Measurements from ENCODE around the gene INTS3. TPM values are rescaled to one million over a fixed set of nuclear protein-coding genes. Genes with fewer than 3 reads are reported as not detected.
"Not testable (repeated sequence)": the region's sequence is repeated elsewhere in the genome, so short reads cannot be mapped to it uniquely, and the experiment has no call there.

The INTS3 gene
- total and polyA plus RNA-seq, 2 donors (not counting 1 experiment from before 2014, with no cell fraction given): 31.4 to 37.3 TPM

DNA sequence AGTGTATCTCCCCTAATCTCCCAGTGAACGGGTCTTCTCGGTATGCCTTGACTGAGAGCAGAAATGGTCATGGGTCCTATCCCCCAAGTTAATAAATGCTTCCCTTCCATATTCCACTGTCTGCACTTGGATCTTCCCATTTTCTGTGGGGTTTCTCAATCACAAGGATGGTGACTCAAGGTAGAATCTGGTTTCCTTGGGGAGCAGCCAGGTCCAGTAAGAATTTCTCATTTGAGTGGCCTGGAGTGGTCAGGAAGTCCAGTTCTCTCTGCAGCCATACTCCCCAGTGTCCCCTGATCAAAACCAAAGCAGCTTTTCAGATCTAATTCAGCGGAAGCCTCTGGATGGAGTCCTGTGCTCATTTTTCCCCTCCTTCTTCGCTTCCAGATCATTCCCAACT lies 32.6 kb downstream of the INTS3 start:
- no peaks in the 10 kb centered on the region for H3K4me1 ChIP-seq (ENCODE audit: control insufficient read depth, extremely low read depth, insufficient read depth, low read length)
- no peaks in the 10 kb centered on the region for H3K79me2 ChIP-seq (ENCODE audit: control insufficient read depth, insufficient read depth, low read length)
- no peaks in the 10 kb centered on the region for H3K9me3 ChIP-seq (ENCODE audit: control insufficient read depth, insufficient read depth, low read depth, low read length)
- DNase-seq (ENCODE audit: low read depth in 2 of 2): peak in 1 of 2 donors; percentile 27
- H3K36me3 ChIP-seq (ENCODE audit: control insufficient read depth, insufficient read depth, low read length): peaks cover 15% of the 10 kb centered on the region
- no peak overlapping the region for H3K9ac ChIP-seq (ENCODE audit: insufficient read depth, low read length)
- H3K27ac ChIP-seq (ENCODE audit: insufficient read depth, low read length): no peak overlapping the region
- no peak overlapping the region for H2AFZ ChIP-seq (ENCODE audit: low read length)
- no peak for TF ChIP-seq CTCF (conservative IDR thresholded peaks at IDR 0.05 in 1 of 2, IDR thresholded peaks at IDR 0.05 in 1 of 2; ENCODE audit: low read depth in 1 of 2, low read length in 2 of 2)
- no peak for TF ChIP-seq EZH2 (IDR thresholded peaks at IDR 0.05; ENCODE audit: low read length, missing control alignments)
- H4K20me1 ChIP-seq (ENCODE audit: control insufficient read depth, extremely low read depth, insufficient read depth, low read length): no peaks in the 10 kb centered on the region
- H3K4me3 ChIP-seq (replicated peaks in 1 of 4; ENCODE audit: control extremely low read depth in 1 of 4, insufficient read depth in 1 of 4, low read depth in 3 of 4, low read length in 4 of 4): no peak overlapping the region
- no peaks in the 10 kb centered on the region for H3K27me3 ChIP-seq (ENCODE audit: control insufficient read depth, insufficient read depth, low read length)
- H3K4me2 ChIP-seq (ENCODE audit: extremely low read depth, insufficient read depth, low read length): no peak overlapping the region

DNA sequence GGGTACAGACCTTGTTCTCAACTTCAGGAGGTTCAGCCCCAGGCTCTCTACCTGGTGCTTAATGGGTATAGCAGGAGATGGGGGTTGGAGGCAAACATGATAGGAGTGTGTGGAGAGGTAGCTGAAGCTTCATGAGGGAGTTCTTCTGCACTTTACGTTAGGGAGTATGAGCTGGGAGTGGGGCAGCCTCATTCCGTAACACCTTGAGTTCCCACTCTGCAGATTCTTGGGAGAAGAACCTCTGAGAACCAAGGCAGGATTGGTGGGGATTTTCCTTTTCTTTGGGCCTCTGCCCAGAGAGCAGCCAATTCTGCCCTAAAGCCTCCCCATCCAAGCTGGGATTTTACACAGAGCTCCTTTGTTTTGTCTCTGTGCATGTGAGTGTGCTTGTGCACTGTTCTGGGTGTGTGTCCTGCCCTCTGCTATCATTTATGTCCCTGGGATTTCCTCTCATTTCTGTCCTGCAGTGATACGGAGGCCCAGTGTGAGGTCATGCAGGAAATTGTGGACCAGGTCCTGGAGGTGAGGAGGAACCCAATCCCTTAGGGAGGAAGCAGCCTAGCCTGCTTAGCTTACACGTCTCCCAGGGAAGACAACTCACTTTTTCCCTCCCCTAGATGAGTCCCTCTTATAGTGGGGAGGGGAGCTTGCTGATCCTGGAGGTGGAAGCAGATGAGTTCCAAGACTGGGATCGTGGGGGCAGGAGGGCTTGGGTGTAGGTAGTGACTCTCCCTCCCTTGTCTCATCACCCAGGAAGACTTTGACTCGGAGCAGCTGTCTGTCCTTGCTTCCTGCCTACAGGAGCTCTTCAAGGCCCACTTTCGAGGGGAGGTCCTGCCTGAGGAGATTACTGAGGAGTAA lies 35.7 kb downstream of the INTS3 start:
- Histone ChIP-seq H4K20me1 (ENCODE audit: control insufficient read depth, extremely low read depth, insufficient read depth, low read length) (no peaks in the 10 kb centered on the region), H3K27ac (ENCODE audit: insufficient read depth, low read length) (no peak overlapping the region), H3K79me2 (ENCODE audit: control insufficient read depth, insufficient read depth, low read length) (no peaks in the 10 kb centered on the region), H3K4me2 (ENCODE audit: extremely low read depth, insufficient read depth, low read length) (no peak overlapping the region), H3K27me3 (ENCODE audit: control insufficient read depth, insufficient read depth, low read length) (no peaks in the 10 kb centered on the region), H3K4me3 (replicated peaks in 1 of 4; ENCODE audit: control extremely low read depth in 1 of 4, insufficient read depth in 1 of 4, low read depth in 3 of 4, low read length in 4 of 4) (no peak overlapping the region), H3K4me1 (ENCODE audit: control insufficient read depth, extremely low read depth, insufficient read depth, low read length) (no peaks in the 10 kb centered on the region), H3K36me3 (ENCODE audit: control insufficient read depth, insufficient read depth, low read length) (peaks cover 25% of the 10 kb centered on the region), H3K9ac (ENCODE audit: insufficient read depth, low read length) (no peak overlapping the region), H3K9me3 (ENCODE audit: control insufficient read depth, insufficient read depth, low read depth, low read length) (no peaks in the 10 kb centered on the region), H2AFZ (ENCODE audit: low read length) (no peak overlapping the region)
- TF ChIP-seq EZH2 (IDR thresholded peaks at IDR 0.05; ENCODE audit: low read length, missing control alignments) (no peak), CTCF (conservative IDR thresholded peaks at IDR 0.05 in 1 of 2, IDR thresholded peaks at IDR 0.05 in 1 of 2; ENCODE audit: low read depth in 1 of 2, low read length in 2 of 2) (no peak)
- DNase-seq (ENCODE audit: low read depth in 2 of 2): no peak

- H3K27me3 ChIP-seq (ENCODE audit: control insufficient read depth, insufficient read depth, low read length): no peaks in the 10 kb centered on the region
- no peak overlapping the region for H3K4me2 ChIP-seq (ENCODE audit: extremely low read depth, insufficient read depth, low read length)
- no peaks in the 10 kb centered on the region for H3K4me1 ChIP-seq (ENCODE audit: control insufficient read depth, extremely low read depth, insufficient read depth, low read length)
- no peaks in the 10 kb centered on the region for H4K20me1 ChIP-seq (ENCODE audit: control insufficient read depth, extremely low read depth, insufficient read depth, low read length)
- TF ChIP-seq CTCF (conservative IDR thresholded peaks at IDR 0.05 in 1 of 2, IDR thresholded peaks at IDR 0.05 in 1 of 2; ENCODE audit: low read depth in 1 of 2, low read length in 2 of 2) (no peak), EZH2 (IDR thresholded peaks at IDR 0.05; ENCODE audit: low read length, missing control alignments) (no peak)
- peaks cover 27% of the 10 kb centered on the region for H3K36me3 ChIP-seq (ENCODE audit: control insufficient read depth, insufficient read depth, low read length)
- H2AFZ ChIP-seq (ENCODE audit: low read length): no peak overlapping the region
- no peaks in the 10 kb centered on the region for H3K79me2 ChIP-seq (ENCODE audit: control insufficient read depth, insufficient read depth, low read length)
- no peak overlapping the region for H3K4me3 ChIP-seq (replicated peaks in 1 of 4; ENCODE audit: control extremely low read depth in 1 of 4, insufficient read depth in 1 of 4, low read depth in 3 of 4, low read length in 4 of 4)
- H3K9me3 ChIP-seq (ENCODE audit: control insufficient read depth, insufficient read depth, low read depth, low read length): no peaks in the 10 kb centered on the region
- no peak overlapping the region for H3K9ac ChIP-seq (ENCODE audit: insufficient read depth, low read length)
- no peak overlapping the region for H3K27ac ChIP-seq (ENCODE audit: insufficient read depth, low read length)
- DNase-seq (ENCODE audit: low read depth in 2 of 2): no peak
Observed at GRCh38 chr1:153764310-153764709, 36.5 kb downstream of the INTS3 start.

DNA sequence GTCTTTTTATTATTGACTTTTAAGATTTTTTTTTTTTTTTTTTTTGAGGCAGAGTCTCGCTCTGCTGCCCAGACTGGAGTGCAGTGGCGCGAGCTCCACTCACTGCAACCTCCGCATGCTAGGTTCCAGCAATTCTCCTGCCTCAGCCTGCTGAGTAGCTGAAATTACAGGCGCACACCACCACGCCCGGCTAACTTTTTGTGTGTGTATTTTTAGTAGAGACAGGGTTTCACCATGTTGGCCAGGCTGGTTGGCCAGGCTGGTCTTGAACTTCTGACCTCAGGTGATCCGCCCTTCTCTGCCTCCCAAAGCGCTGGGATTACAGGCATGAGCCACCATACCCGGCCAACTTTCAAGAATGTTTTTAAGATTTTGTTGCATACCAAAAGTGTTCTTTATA lies 38.8 kb downstream of the INTS3 start:
- H2AFZ ChIP-seq (ENCODE audit: low read length); DNase-seq (ENCODE audit: low read depth in 2 of 2); H3K27ac ChIP-seq (ENCODE audit: insufficient read depth, low read length); H3K79me2 ChIP-seq (ENCODE audit: control insufficient read depth, insufficient read depth, low read length); H3K27me3 ChIP-seq (ENCODE audit: control insufficient read depth, insufficient read depth, low read length); H3K4me3 ChIP-seq (replicated peaks in 1 of 4; ENCODE audit: control extremely low read depth in 1 of 4, insufficient read depth in 1 of 4, low read depth in 3 of 4, low read length in 4 of 4); H3K9me3 ChIP-seq (ENCODE audit: control insufficient read depth, insufficient read depth, low read depth, low read length); H3K9ac ChIP-seq (ENCODE audit: insufficient read depth, low read length); H3K4me1 ChIP-seq (ENCODE audit: control insufficient read depth, extremely low read depth, insufficient read depth, low read length); H4K20me1 ChIP-seq (ENCODE audit: control insufficient read depth, extremely low read depth, insufficient read depth, low read length); H3K4me2 ChIP-seq (ENCODE audit: extremely low read depth, insufficient read depth, low read length): not testable (repeated sequence)
- peaks cover 28% of the 10 kb centered on the region for H3K36me3 ChIP-seq (ENCODE audit: control insufficient read depth, insufficient read depth, low read length)
